K562 (cell line): Measurements from ENCODE around the gene ZNF302. TPM values are rescaled to one million over a fixed set of nuclear protein-coding genes. Genes with fewer than 3 reads are reported as not detected.

Experiments used
- ADNP ChIP-seq: fragments of 200-800 bp; sonication (Bioruptor generic); IDR thresholded peaks from 2 replicates; pipeline ENCODE4 v1.6.1; 2016; ENCODE audit warnings: missing genetic modification characterization, missing compliant biosample characterization
- CHD7 ChIP-seq: fragments of 200-600 bp; sonication (generic); IDR thresholded peaks from one replicate; pipeline ENCODE4 v1.6.1; 2012; ENCODE audit warnings: mild to moderate bottlenecking, low read depth, low read length, inconsistent platforms
- EGR1 ChIP-seq: fragments of 450-650 bp; conservative IDR thresholded peaks from 2 replicates; pipeline ENCODE4 v1.6.1; 2017; ENCODE audit warnings: mild to moderate bottlenecking
- ETV6 ChIP-seq, 3 experiments: fragments of 150-350 bp in 1 of 3; sonication (generic) in 1 of 3; formaldehyde crosslinking in 1 of 3; IDR thresholded peaks; 2 replicates each; pipeline versions ENCODE4 v1.6.1 to v1.8.0; 2014 to 2022; ENCODE audit warnings: borderline replicate concordance in 2 of 3, low read depth in 2 of 3, antibody characterized with exemption in 1 of 3, low read length in 1 of 3, mild to moderate bottlenecking in 1 of 3, missing genetic modification reagents in 1 of 3
- GATAD2B ChIP-seq: fragments of 450-650 bp; IDR thresholded peaks from 2 replicates; pipeline ENCODE4 v1.6.1; 2017; ENCODE audit warnings: mild to moderate bottlenecking, borderline replicate concordance
- RERE ChIP-seq: sonication (generic); formaldehyde crosslinking; IDR thresholded peaks from 2 replicates; pipeline ENCODE4 v1.8.0; 2023; ENCODE audit warnings: missing genetic modification reagents, mild to moderate bottlenecking, borderline replicate concordance
- SMARCA5 ChIP-seq: fragments of 450-650 bp; IDR thresholded peaks from 2 replicates; pipeline ENCODE4 v1.6.1; 2016
- SMARCB1 ChIP-seq: IDR thresholded peaks from 2 replicates; pipeline ENCODE4 v1.6.1; 2011; ENCODE audit warnings: improper control_type of control experiment, low read depth; ENCODE audit not compliant: insufficient read length
- ZNF121 ChIP-seq: sonication (generic); formaldehyde crosslinking; conservative IDR thresholded peaks from 2 replicates; pipeline ENCODE4 v1.8.0; 2022; ENCODE audit warnings: missing genetic modification reagents
- ZNF444 ChIP-seq: fragments of 250-450 bp; sonication (Bioruptor Pico); IDR thresholded peaks from 2 replicates; pipeline ENCODE4 v1.4.0; 2020; ENCODE audit warnings: mild to moderate bottlenecking, moderate library complexity
- polyA plus RNA-seq, 8 experiments: library from polyadenylated mRNA; depleted of rRNA in 4 of 8; stranded (reverse) in 5 of 8; unstranded in 3 of 8; fragments of >200 nt; fragmentation: Nextera tagmentation in 2 of 8; fragmentation: Illumina TruSeq in 1 of 8; extraction: Ambion mirVana in 2 of 8; extraction: Trizol in 1 of 8; gene quantifications; 2 replicates each; pipeline versions ENCODE4 v1.2.1 to v1.2.3, GENCODE V29; 2011 to 2014; ENCODE audit warnings: inconsistent platforms in 1 of 8, missing spikeins in 1 of 8
- total RNA-seq, 7 experiments: library from RNA; depleted of rRNA in 6 of 7; stranded (reverse); fragments of >200 nt in 6 of 7; fragmentation: Illumina TruSeq in 2 of 7; extraction: Trizol in 2 of 7; gene quantifications; 2 replicates each; pipeline versions ENCODE4 v1.2.1 to v1.2.3, GENCODE V29; 2011 to 2021; ENCODE audit warnings: low replicate concordance in 1 of 7

Gene ZNF302
- total and polyA plus RNA-seq, 9 of the 15 experiments (the other 6 are each of a cell fraction or from before 2014, with no cell fraction given) = 0.08 to 1.0 (median 0.27) TPM; not detected in 1

DNA sequence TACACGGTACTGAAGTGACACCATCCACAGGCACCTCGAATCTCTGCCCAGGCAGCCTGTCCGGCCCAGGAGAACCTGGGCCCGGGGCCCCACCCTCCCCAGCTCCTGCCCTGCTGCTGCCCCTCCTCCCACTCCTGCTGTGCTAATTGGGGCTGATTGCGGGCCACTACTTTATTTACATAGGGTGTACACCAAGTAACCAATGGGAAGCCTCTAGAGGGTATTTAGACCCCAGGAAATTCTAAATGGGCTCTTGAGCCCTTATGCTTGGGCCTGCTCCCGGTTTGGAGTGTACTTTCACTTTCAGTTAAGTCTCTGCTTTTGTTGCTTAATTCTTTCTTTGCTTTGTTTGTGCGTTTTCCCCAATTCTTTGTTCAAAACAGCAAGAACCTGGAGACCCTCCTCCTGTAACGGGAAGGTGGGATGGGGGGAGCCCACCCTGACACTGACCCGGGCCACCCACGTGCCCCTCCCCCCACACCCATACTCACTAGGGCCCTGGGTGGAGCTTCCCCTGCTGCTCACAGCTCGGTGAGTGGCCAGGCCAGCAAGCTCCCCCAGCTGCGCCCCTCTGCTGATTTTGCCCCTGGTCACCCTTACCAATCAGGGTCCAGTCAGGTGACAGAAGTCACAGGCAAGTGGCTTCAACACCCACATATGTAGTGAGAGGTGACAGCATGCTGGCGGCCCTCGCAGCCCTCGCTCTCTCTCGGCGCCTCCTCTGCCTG, 10.0 kb upstream of the ZNF302 start (continued):
- no peak for TF ChIP-seq CHD7
- no peak for TF ChIP-seq SMARCB1
- no peak for TF ChIP-seq GATAD2B
- no peak for TF ChIP-seq ADNP
- no peak for TF ChIP-seq SMARCA5
- TF ChIP-seq RERE (CRISPR knock-in tag) = no peak
- 0 out of 2 replicates have a peak, but pooled peaks have one; percentile 15 for TF ChIP-seq EGR1
- no peak for TF ChIP-seq ZNF444 (CRISPR knock-in tag)
- no peak for TF ChIP-seq ZNF121
- no peak for TF ChIP-seq ETV6 (IDR thresholded peaks at IDR 0.05; ENCODE audit: borderline replicate concordance in 1 of 2, low read depth in 2 of 2, low read length in 1 of 2)
- TF ChIP-seq ETV6 (CRISPR knock-in tag; IDR thresholded peaks at IDR 0.05; ENCODE audit: borderline replicate concordance) = no peak
